ENCODE data around the gene RILPL1. TPM values are rescaled to one million over a fixed set of nuclear protein-coding genes. Genes with fewer than 3 reads are reported as not detected.
A peak's percentile ranks its signal among the peaks of the same experiment; 100 is the strongest.

The RILPL1 gene
- total and polyA plus RNA-seq, 7 donors = 34.8 to 73.7 (median 54.4) TPM

- H3K36me3 ChIP-seq (ENCODE audit: insufficient read depth in 1 of 2, low read depth in 1 of 2) = peaks cover 0 to 43% of the 10 kb centered on the region in 2 donors
- no peak for TF ChIP-seq CTCF (IDR thresholded peaks at IDR 0.05)
- H3K27me3 ChIP-seq (ENCODE audit: insufficient read depth in 3 of 3, low read length in 2 of 3) = no peaks in the 10 kb centered on the region
- WGBS, 3 donors = 86 to 90% (median 86%) methylated on average over 10 of the region's 10 CpGs
- H3K27ac ChIP-seq = no peak overlapping the region
- intact Hi-C loops (cut with DNase I) = loop anchor here in 1 of 2 donors (5.0 kb wide), 1 partner anchor 41 kb away; no protein-coding TSS in a partner anchor
- peaks cover 18% of the 10 kb centered on the region for H3K4me1 ChIP-seq
- no peak overlapping the region for H3K4me3 ChIP-seq
- H3K9me3 ChIP-seq = no peaks in the 10 kb centered on the region
- no peak for ATAC-seq
- no peak for DNase-seq
Observed at GRCh38 chr12:123523518-123523917, 10.0 kb downstream of the RILPL1 start.

GRCh38 chr12:123522164-123522563 is 11.4 kb downstream of the RILPL1 start:
- peaks cover 0 to 49% of the 10 kb centered on the region in 2 donors for H3K36me3 ChIP-seq (ENCODE audit: insufficient read depth in 1 of 2, low read depth in 1 of 2)
- DNase-seq = no peak
- peaks cover 20% of the 10 kb centered on the region for H3K4me1 ChIP-seq
- TF ChIP-seq CTCF (IDR thresholded peaks at IDR 0.05) = no peak
- no peak overlapping the region for H3K4me3 ChIP-seq
- 91 to 94% (median 91%) methylated on average over 7 of the region's 7 CpGs for WGBS, 3 donors
- H3K9me3 ChIP-seq = no peaks in the 10 kb centered on the region
- no peak for ATAC-seq
- no peaks in the 10 kb centered on the region for H3K27me3 ChIP-seq (ENCODE audit: insufficient read depth in 3 of 3, low read length in 2 of 3)
- H3K27ac ChIP-seq = no peak overlapping the region
- intact Hi-C loops (cut with DNase I) = loop anchor here in 1 of 2 donors (5.0 kb wide), 1 partner anchor 40 kb away; no protein-coding TSS in a partner anchor

- Histone ChIP-seq H3K4me3 (no peak overlapping the region), H3K27ac (peak overlapping the region; percentile 90), H3K36me3 (ENCODE audit: insufficient read depth in 1 of 2, low read depth in 1 of 2) (peaks cover 0 to 60% of the 10 kb centered on the region in 2 donors), H3K9me3 (no peaks in the 10 kb centered on the region), H3K4me1 (peaks cover 17% of the 10 kb centered on the region), H3K27me3 (ENCODE audit: insufficient read depth in 3 of 3, low read length in 2 of 3) (no peaks in the 10 kb centered on the region)
- DNase-seq = no peak
- ATAC-seq = no peak
- WGBS, 3 donors = 93 to 94% (median 93%) methylated on average over 14 of the region's 14 CpGs
- intact Hi-C loops (cut with DNase I) = loop anchor here in 1 of 2 donors (5.0 kb wide), 1 partner anchor 39 kb away; no protein-coding TSS in a partner anchor
- no peak for TF ChIP-seq CTCF (IDR thresholded peaks at IDR 0.05)
Observed at GRCh38 chr12:123520567-123521474, 12.7 kb downstream of the RILPL1 start.

- intact Hi-C loops (cut with DNase I) = loop anchor here (5.0 kb wide), 2 partner anchors 37 to 42 kb away; no protein-coding TSS in a partner anchor
- H3K27ac ChIP-seq = peak overlapping the region; percentile 90
- peaks cover 17% of the 10 kb centered on the region for H3K4me1 ChIP-seq
- no peaks in the 10 kb centered on the region for H3K27me3 ChIP-seq (ENCODE audit: insufficient read depth in 3 of 3, low read length in 2 of 3)
- 30 to 41% (median 35%) methylated on average over 24 of the region's 24 CpGs for WGBS, 3 donors
- no peaks in the 10 kb centered on the region for H3K9me3 ChIP-seq
- DNase-seq (peak; percentile 81 to 88), ATAC-seq (peak; percentile 87 to 91 (median 88))
- H3K36me3 ChIP-seq (ENCODE audit: insufficient read depth in 1 of 2, low read depth in 1 of 2) = peaks cover 0 to 64% of the 10 kb centered on the region in 2 donors
- no peak for TF ChIP-seq CTCF (IDR thresholded peaks at IDR 0.05)
- peak overlapping the region; percentile 23 for H3K4me3 ChIP-seq
Observed at GRCh38 chr12:123519141-123520001, 14.1 kb downstream of the RILPL1 start.

Data from psoas muscle (tissue), 8 donors.